Sigmoid colon (tissue), 4 donors: ENCODE data around the gene JAZF1.

Source experiments
- CTCF ChIP-seq, 4 experiments: fragments of 450-650 bp in 3 of 4; fragments of 200-600 bp in 1 of 4; IDR thresholded peaks; one replicate each; pipeline ENCODE4 v1.5.1; 2016 to 2019; ENCODE audit warnings: antibody characterized with exemption in 4 of 4, mild to moderate bottlenecking in 3 of 4, moderate library complexity in 2 of 4
- EP300 ChIP-seq, 4 donors: sonication (generic); formaldehyde crosslinking; IDR thresholded peaks; one replicate each; pipeline ENCODE4 v1.6.1; 2017; ENCODE audit warnings: antibody characterized with exemption in 4 of 4
- POLR2A ChIP-seq, 2 donors: fragments of 450-650 bp; IDR thresholded peaks; one replicate each; pipeline ENCODE4 v1.6.1; 2016; ENCODE audit warnings: antibody characterized with exemption in 2 of 2, mild to moderate bottlenecking in 2 of 2, moderate library complexity in 2 of 2
- POLR2AphosphoS5 ChIP-seq, 4 donors: sonication (generic); formaldehyde crosslinking; IDR thresholded peaks; one replicate each; pipeline ENCODE4 v1.6.1; 2017; ENCODE audit warnings: antibody characterized with exemption in 4 of 4

GRCh38 chr7:28180031-28180363, 598 bp downstream of the JAZF1 start:
- no peak for TF ChIP-seq CTCF (IDR thresholded peaks at IDR 0.05)
- no peak for TF ChIP-seq POLR2A (IDR thresholded peaks at IDR 0.05)
- TF ChIP-seq POLR2AphosphoS5 (IDR thresholded peaks at IDR 0.05): no peak
- no peak for TF ChIP-seq EP300 (IDR thresholded peaks at IDR 0.05)
